HFFc6 (cell line): ENCODE measurements around the gene SGMS1. TPM values are rescaled to one million over a fixed set of nuclear protein-coding genes. Genes with fewer than 3 reads are reported as not detected.
"Not testable (repeated sequence)": the region's sequence is repeated elsewhere in the genome, so short reads cannot be mapped to it uniquely, and the experiment has no call there.

ENCODE experiments used
- DNase-seq: peaks from one replicate; pipeline ENCODE4 v3.0.0-alpha.2; 2018
- H3K27ac Mint-ChIP-seq: 2 replicates; pipeline ENCODE4 v1.8.0; 2020; ENCODE audit warnings: mild to moderate bottlenecking, mixed read lengths
- H3K27me3 Mint-ChIP-seq: 2 replicates; pipeline ENCODE4 v1.8.0; 2021; ENCODE audit warnings: mild to moderate bottlenecking, moderate library complexity, mixed read lengths; ENCODE audit not compliant: insufficient read depth
- H3K36me3 Mint-ChIP-seq: 2 replicates; pipeline ENCODE4 v1.8.0; 2021; ENCODE audit warnings: low read depth, mixed read lengths
- H3K4me1 Mint-ChIP-seq: 2 replicates; pipeline ENCODE4 v1.8.0; 2020; ENCODE audit warnings: low read depth, mixed read lengths
- H3K4me3 Mint-ChIP-seq: 2 replicates; pipeline ENCODE4 v1.8.0; 2020; ENCODE audit warnings: mild to moderate bottlenecking, moderate library complexity, mixed read lengths
- H3K9me3 Mint-ChIP-seq: 2 replicates; pipeline ENCODE4 v1.8.0; 2020; ENCODE audit warnings: mild to moderate bottlenecking, mixed read lengths
- total RNA-seq, 6 experiments: library from RNA; stranded (reverse); fragmentation: NEBNext Ultra II Directional; extraction: Animal tissue kit (Norgen Biotek cat#: 25700); gene quantifications; 2 replicates in 1 of 6; 3 replicates in 5 of 6; pipeline ENCODE4 v1.2.3, GENCODE V29; 2021
- TF ChIP-seq, protein P1 (sequence below): fragments of 200-600 bp; sonication (generic); IDR thresholded peaks from 2 replicates; pipeline ENCODE4 v1.5.0; 2021; ENCODE audit warnings: antibody characterized with exemption, mild to moderate bottlenecking

SGMS1 gene
- total RNA-seq, 6 experiments from 2014 or later = 19.6 to 27.5 (median 24.6) TPM

DNA sequence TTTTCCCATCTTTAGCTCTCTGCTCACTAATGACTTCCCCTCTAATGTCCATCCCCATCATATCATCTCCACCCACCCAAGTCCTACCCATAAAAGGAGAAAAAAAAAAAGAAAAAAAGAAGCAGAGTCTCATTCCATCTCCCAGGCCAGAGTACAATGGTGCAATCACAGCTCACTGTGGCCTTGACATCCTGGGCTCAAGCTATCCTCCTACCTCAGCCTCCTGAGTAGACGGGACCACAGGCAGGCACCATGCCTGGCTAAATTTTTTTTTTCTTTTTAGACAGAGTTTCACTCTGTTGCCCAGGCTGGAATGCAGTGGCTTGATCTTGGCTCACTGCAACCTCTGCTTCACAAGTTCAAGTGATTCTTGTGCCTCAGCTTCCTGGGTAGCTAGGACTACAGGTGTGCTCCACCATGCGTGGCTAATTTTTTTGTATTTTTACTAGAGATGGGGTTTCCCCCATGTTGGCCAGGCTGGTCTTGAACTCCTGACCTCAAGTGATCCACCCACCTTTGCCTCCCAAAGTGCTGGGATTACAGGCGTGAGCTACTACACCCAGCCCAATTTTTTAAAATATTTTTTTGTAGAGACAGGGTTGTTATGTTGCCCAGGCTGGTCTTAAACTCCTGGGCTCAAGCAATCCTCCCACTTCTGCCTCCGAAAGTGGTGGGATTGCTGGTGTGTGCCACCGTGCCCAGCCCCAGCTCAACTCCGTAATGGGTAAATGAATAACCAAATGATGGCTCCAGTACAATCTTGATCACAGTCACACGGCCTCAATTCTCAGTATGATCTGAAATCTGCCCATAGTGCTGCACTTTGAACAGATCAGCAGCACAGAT, 24.6 kb upstream of the SGMS1 start:
- H3K27me3 Mint-ChIP-seq = peaks cover 1% of the 10 kb centered on the region; the same call in 1 of the 2 replicates
- no peaks in the 10 kb centered on the region for H3K36me3 Mint-ChIP-seq
- H3K4me1 Mint-ChIP-seq = peaks cover 18% of the 10 kb centered on the region
- no peak overlapping the region for H3K4me3 Mint-ChIP-seq
- no peak for DNase-seq
- no peak overlapping the region for H3K27ac Mint-ChIP-seq
- TF ChIP-seq, protein P1, sequence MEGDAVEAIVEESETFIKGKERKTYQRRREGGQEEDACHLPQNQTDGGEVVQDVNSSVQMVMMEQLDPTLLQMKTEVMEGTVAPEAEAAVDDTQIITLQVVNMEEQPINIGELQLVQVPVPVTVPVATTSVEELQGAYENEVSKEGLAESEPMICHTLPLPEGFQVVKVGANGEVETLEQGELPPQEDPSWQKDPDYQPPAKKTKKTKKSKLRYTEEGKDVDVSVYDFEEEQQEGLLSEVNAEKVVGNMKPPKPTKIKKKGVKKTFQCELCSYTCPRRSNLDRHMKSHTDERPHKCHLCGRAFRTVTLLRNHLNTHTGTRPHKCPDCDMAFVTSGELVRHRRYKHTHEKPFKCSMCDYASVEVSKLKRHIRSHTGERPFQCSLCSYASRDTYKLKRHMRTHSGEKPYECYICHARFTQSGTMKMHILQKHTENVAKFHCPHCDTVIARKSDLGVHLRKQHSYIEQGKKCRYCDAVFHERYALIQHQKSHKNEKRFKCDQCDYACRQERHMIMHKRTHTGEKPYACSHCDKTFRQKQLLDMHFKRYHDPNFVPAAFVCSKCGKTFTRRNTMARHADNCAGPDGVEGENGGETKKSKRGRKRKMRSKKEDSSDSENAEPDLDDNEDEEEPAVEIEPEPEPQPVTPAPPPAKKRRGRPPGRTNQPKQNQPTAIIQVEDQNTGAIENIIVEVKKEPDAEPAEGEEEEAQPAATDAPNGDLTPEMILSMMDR = no peak
- H3K9me3 Mint-ChIP-seq = no peaks in the 10 kb centered on the region

DNA sequence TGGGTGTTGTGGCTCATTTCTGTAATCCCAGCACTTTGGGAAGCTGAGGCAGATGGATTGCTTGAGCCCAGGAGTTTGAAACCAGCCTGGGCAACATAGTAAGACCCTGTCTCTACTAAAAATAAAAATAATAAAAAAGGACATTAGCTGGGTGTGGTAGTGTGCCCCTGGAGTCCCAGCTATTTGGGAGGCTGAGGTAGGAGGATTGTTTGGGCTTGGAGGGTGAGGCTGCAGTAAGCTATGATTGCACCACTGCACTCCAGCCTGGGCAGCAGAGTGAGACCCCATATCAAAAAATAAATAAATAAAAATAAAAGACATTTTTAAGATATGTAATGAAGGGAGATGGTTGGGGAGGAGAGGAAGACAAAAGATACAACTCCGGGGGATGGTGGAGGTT, 23.6 kb upstream of the SGMS1 start:
- not testable (repeated sequence) for H3K36me3 Mint-ChIP-seq, H3K27ac Mint-ChIP-seq, H3K4me3 Mint-ChIP-seq, DNase-seq, H3K9me3 Mint-ChIP-seq, H3K27me3 Mint-ChIP-seq, H3K4me1 Mint-ChIP-seq

DNA sequence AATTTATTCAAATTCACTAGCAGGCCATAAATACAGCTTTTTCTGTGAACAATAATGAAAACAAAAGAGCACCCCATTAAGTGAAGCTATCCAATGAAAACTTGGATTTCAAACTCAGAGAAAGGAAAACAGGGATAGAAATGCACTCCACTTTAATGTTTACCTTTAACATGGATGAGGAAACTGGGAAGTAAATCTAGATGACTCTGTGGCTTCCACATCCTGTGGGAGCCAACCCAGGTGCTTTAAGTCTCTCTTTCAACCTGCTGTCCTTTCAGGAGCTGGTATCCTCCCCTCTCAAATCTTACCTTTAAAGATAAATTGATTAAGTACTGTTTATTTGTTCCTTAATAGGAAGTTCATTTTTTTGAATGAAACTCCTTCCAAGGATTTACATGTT, 21.5 kb upstream of the SGMS1 start:
- no peak overlapping the region for H3K4me3 Mint-ChIP-seq
- H3K27me3 Mint-ChIP-seq = no peaks in the 10 kb centered on the region; the same call in 1 of the 2 replicates
- no peak for DNase-seq
- TF ChIP-seq, protein P1 = no peak
- no peak overlapping the region for H3K27ac Mint-ChIP-seq
- no peaks in the 10 kb centered on the region for H3K36me3 Mint-ChIP-seq
- H3K4me1 Mint-ChIP-seq = no peaks in the 10 kb centered on the region
- no peaks in the 10 kb centered on the region for H3K9me3 Mint-ChIP-seq

DNA sequence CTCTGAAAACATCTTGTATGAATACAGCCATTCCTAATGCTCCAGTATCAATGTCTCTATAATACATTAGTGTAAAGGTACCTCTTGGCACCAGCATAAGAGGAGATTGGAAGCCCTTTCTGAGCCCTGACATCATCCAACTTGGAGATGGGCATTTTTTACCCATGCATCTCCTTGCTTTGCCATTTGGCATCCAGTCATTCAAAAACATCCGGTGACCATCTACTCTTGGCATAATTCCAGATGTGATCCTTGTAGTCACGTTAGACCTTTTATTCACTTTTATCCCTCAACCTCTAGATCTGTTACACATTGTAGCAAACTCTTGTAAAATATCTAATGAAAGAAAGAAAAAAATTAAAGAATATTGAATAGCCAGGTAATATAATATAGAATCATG, 17.9 kb upstream of the SGMS1 start:
- no peak overlapping the region for H3K4me3 Mint-ChIP-seq
- H3K9me3 Mint-ChIP-seq = no peaks in the 10 kb centered on the region
- H3K36me3 Mint-ChIP-seq = no peaks in the 10 kb centered on the region
- no peak overlapping the region for H3K27ac Mint-ChIP-seq
- TF ChIP-seq, protein P1 = no peak
- no peaks in the 10 kb centered on the region; the same call in none of the 2 replicates for H3K27me3 Mint-ChIP-seq
- peaks cover 8% of the 10 kb centered on the region for H3K4me1 Mint-ChIP-seq
- DNase-seq = no peak

DNA sequence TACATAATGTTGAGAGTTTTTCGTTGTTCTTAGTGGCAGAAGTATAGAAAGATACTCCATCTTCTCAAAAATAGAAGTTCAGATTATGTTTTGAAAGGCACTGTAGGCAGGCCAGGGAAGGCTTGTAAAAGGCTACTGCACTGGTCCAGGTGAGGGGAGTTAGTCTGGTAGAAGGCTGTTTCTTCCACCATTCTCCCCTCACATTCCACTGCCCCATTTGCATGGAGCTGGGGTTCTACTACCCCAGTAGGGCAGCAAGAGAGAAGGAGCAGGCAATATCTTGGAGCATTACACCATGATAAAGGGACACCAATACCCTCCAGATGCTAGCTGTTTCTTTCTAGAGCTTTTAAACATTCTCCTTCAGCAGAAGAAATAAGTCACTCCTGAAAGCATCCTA, 16.5 kb upstream of the SGMS1 start:
- TF ChIP-seq, protein P1 = no peak
- peaks cover 22% of the 10 kb centered on the region for H3K4me1 Mint-ChIP-seq
- H3K4me3 Mint-ChIP-seq = no peak overlapping the region
- no peaks in the 10 kb centered on the region for H3K36me3 Mint-ChIP-seq
- no peaks in the 10 kb centered on the region for H3K9me3 Mint-ChIP-seq
- no peak for DNase-seq
- no peaks in the 10 kb centered on the region; the same call in none of the 2 replicates for H3K27me3 Mint-ChIP-seq
- H3K27ac Mint-ChIP-seq = no peak overlapping the region
